WTC11 (cell line): ENCODE results near the gene PRTN3. TPM values are rescaled to one million over a fixed set of nuclear protein-coding genes. Genes with fewer than 3 reads are reported as not detected.
A peak's percentile ranks its signal among the peaks of the same experiment; 100 is the strongest.

Source experiments
- ATAC-seq: fragments of 200-7000 bp; cut with Tn5 transposase; 2 replicates; pipeline ENCODE4 v1.10.0; 2021; ENCODE audit warnings: mild to moderate bottlenecking, moderate library complexity
- CTCF ChIA-PET: fragments of 300-600 bp; sonication (Branson Sonifier 250); formaldehyde crosslinking; loops from one replicate; lab custom pipeline; 2021; ENCODE audit warnings: antibody characterized with exemption; lab: Charles Lee
- POLR2A ChIA-PET: fragments of 350-600 bp; sonication (Branson Sonifier 250); formaldehyde crosslinking; loops from one replicate; lab custom pipeline; 2021; ENCODE audit warnings: antibody characterized with exemption; lab: Charles Lee
- DNase-seq: peaks from one replicate; pipeline ENCODE4 v3.0.0; 2021; ENCODE audit warnings: low spot score
- H3K27ac Mint-ChIP-seq: 2 replicates; pipeline ENCODE4 v1.8.0; 2021; ENCODE audit warnings: mixed read lengths
- H3K27me3 Mint-ChIP-seq: 2 replicates; pipeline ENCODE4 v1.8.0; 2021; ENCODE audit warnings: low read depth, mild to moderate bottlenecking, moderate library complexity, mixed read lengths
- H3K36me3 Mint-ChIP-seq: 2 replicates; pipeline ENCODE4 v1.8.0; 2021; ENCODE audit warnings: mixed read lengths
- H3K4me1 Mint-ChIP-seq: 2 replicates; pipeline ENCODE4 v1.8.0; 2022; ENCODE audit warnings: mixed read lengths
- H3K4me3 Mint-ChIP-seq: 2 replicates; pipeline ENCODE4 v1.8.0; 2021; ENCODE audit warnings: mild to moderate bottlenecking, moderate library complexity, mixed read lengths
- H3K9me3 Mint-ChIP-seq: 2 replicates; pipeline ENCODE4 v1.8.0; 2021; ENCODE audit warnings: mixed read lengths
- ATF6 ChIP-seq: sonication (generic); formaldehyde crosslinking; IDR thresholded peaks from 2 replicates; pipeline ENCODE4 v1.8.1; 2023; ENCODE audit warnings: mild to moderate bottlenecking, missing genetic modification reagents
- CREB1 ChIP-seq: sonication (generic); formaldehyde crosslinking; IDR thresholded peaks from 2 replicates; pipeline ENCODE4 v1.8.0; 2023; ENCODE audit warnings: mild to moderate bottlenecking, missing genetic modification reagents
- E2F5 ChIP-seq: sonication (generic); formaldehyde crosslinking; IDR thresholded peaks from 2 replicates; pipeline ENCODE4 v1.8.1; 2022; ENCODE audit warnings: mild to moderate bottlenecking, moderate library complexity, missing genetic modification reagents
- ELF4 ChIP-seq: sonication (generic); formaldehyde crosslinking; IDR thresholded peaks from 2 replicates; pipeline ENCODE4 v1.8.1; 2022; ENCODE audit warnings: low read depth, mild to moderate bottlenecking, moderate library complexity, missing genetic modification reagents
- ETV6 ChIP-seq: sonication (generic); formaldehyde crosslinking; IDR thresholded peaks from 2 replicates; pipeline ENCODE4 v1.8.1; 2022; ENCODE audit warnings: mild to moderate bottlenecking, missing genetic modification reagents
- KAT7 ChIP-seq: sonication (generic); formaldehyde crosslinking; IDR thresholded peaks from 2 replicates; pipeline ENCODE4 v1.8.1; 2023; ENCODE audit warnings: missing genetic modification reagents, mild to moderate bottlenecking, borderline replicate concordance
- NFYB ChIP-seq: sonication (generic); formaldehyde crosslinking; conservative IDR thresholded peaks from 2 replicates; pipeline ENCODE4 v1.8.0; 2022; ENCODE audit warnings: low read depth, missing genetic modification reagents
- NR2C2 ChIP-seq: sonication (generic); formaldehyde crosslinking; IDR thresholded peaks from 2 replicates; pipeline ENCODE4 v1.8.0; 2022; ENCODE audit warnings: mild to moderate bottlenecking, missing genetic modification reagents
- OVOL2 ChIP-seq: fragments of 250-450 bp; sonication (Bioruptor Pico); IDR thresholded peaks from 2 replicates; pipeline ENCODE4 v1.9.0; 2021; ENCODE audit warnings: mild to moderate bottlenecking, borderline replicate concordance
- PRDM15 ChIP-seq: sonication (generic); formaldehyde crosslinking; IDR thresholded peaks from 2 replicates; pipeline ENCODE4 v1.8.0; 2022; ENCODE audit warnings: missing genetic modification reagents
- RELA ChIP-seq: sonication (generic); formaldehyde crosslinking; IDR thresholded peaks from 2 replicates; pipeline ENCODE4 v1.8.1; 2022; ENCODE audit warnings: missing genetic modification reagents, mild to moderate bottlenecking, borderline replicate concordance
- SMAD3 ChIP-seq: sonication (generic); formaldehyde crosslinking; IDR thresholded peaks from 2 replicates; pipeline ENCODE4 v1.8.0; 2022; ENCODE audit warnings: missing genetic modification reagents, mild to moderate bottlenecking, borderline replicate concordance
- SMAD4 ChIP-seq: sonication (generic); formaldehyde crosslinking; IDR thresholded peaks from 2 replicates; pipeline ENCODE4 v1.8.0; 2022; ENCODE audit warnings: mild to moderate bottlenecking, missing genetic modification reagents
- TCF7 ChIP-seq: sonication (generic); formaldehyde crosslinking; IDR thresholded peaks from 2 replicates; pipeline ENCODE4 v1.8.0; 2022; ENCODE audit warnings: mild to moderate bottlenecking, low read depth, missing genetic modification reagents, moderate library complexity
- USF1 ChIP-seq: sonication (generic); formaldehyde crosslinking; IDR thresholded peaks from 2 replicates; pipeline ENCODE4 v1.8.0; 2022; ENCODE audit warnings: mild to moderate bottlenecking, missing genetic modification reagents
- ZNF423 ChIP-seq: fragments of 250-450 bp; sonication (Bioruptor Pico); IDR thresholded peaks from 2 replicates; pipeline ENCODE4 v2.1.2; 2022; ENCODE audit warnings: mild to moderate bottlenecking, moderate library complexity
- ZNF532 ChIP-seq: fragments of 250-450 bp; sonication (Bioruptor Pico); IDR thresholded peaks from 2 replicates; pipeline ENCODE4 v1.9.0; 2021; ENCODE audit warnings: mild to moderate bottlenecking, borderline replicate concordance
- total RNA-seq: library from RNA; stranded (reverse); gene quantifications from 3 replicates; pipeline ENCODE4 v1.2.3, GENCODE V29; 2021

Gene PRTN3
- total RNA-seq, 1 experiment from 2014 or later: 0.61 TPM

- TF ChIP-seq NFYB (no peak), ATF6 (no peak), CREB1 (no peak)
- TF ChIP-seq, all 79 proteins: peak for 0
These were observed 43.8 kb downstream of the PRTN3 start (continued) for GRCh38 chr19:884420-885211.

GRCh38 chr19:885536-886224, 44.9 kb downstream of the PRTN3 start:
- no peak overlapping the region for H3K4me3 Mint-ChIP-seq
- no peaks in the 10 kb centered on the region for H3K4me1 Mint-ChIP-seq
- no peak for TF ChIP-seq ZNF423 (CRISPR knock-in tag)
- TF ChIP-seq ELF4: no peak
- TF ChIP-seq TCF7 (CRISPR knock-in tag): no peak
- no peak for TF ChIP-seq SMAD3 (CRISPR knock-in tag)
- TF ChIP-seq PRDM15 (CRISPR knock-in tag): no peak
- 0 out of 2 replicates have a peak, but pooled peaks have one; percentile 41 for TF ChIP-seq RELA (CRISPR knock-in tag)
- TF ChIP-seq SMAD4 (CRISPR knock-in tag): no peak
- ATAC-seq (no peak), DNase-seq (no peak)
- POLR2A ChIA-PET: no interaction called here
- H3K36me3 Mint-ChIP-seq: peaks cover 18% of the 10 kb centered on the region
- H3K27me3 Mint-ChIP-seq: no peaks in the 10 kb centered on the region
- CTCF ChIA-PET: no interaction called here
- H3K27ac Mint-ChIP-seq: no peak overlapping the region
- no peaks in the 10 kb centered on the region for H3K9me3 Mint-ChIP-seq

- no peak for DNase-seq
- Mint-ChIP-seq H3K4me1 (no peaks in the 10 kb centered on the region), H3K27ac (no peak overlapping the region), H3K27me3 (no peaks in the 10 kb centered on the region), H3K4me3 (no peak overlapping the region), H3K36me3 (peaks cover 4% of the 10 kb centered on the region), H3K9me3 (no peaks in the 10 kb centered on the region)
- POLR2A ChIA-PET: no interaction called here
- no peak for ATAC-seq
- CTCF ChIA-PET: no interaction called here
- no peak for TF ChIP-seq E2F5 (CRISPR knock-in tag)
- no peak for TF ChIP-seq NFYB
- TF ChIP-seq NR2C2 (CRISPR knock-in tag): no peak
- no peak for TF ChIP-seq OVOL2
- TF ChIP-seq KAT7 (CRISPR knock-in tag): no peak
- no peak for TF ChIP-seq USF1 (CRISPR knock-in tag)
- no peak for TF ChIP-seq ZNF532 (CRISPR knock-in tag)
- TF ChIP-seq ETV6 (CRISPR knock-in tag): no peak
These were observed 46.3 kb downstream of the PRTN3 start for GRCh38 chr19:887072-887471.
